Gastroesophageal sphincter (tissue), 3 donors: ENCODE measurements around the gene AKAP6.

Experiments used
- CTCF ChIP-seq, 4 experiments: fragments of 200-600 bp in 2 of 4; fragments of 450-650 bp in 2 of 4; sonication (generic) in 1 of 4; IDR thresholded peaks; one replicate each; pipeline ENCODE4 v1.5.1; 2017 to 2019; ENCODE audit warnings: antibody characterized with exemption in 4 of 4, mild to moderate bottlenecking in 2 of 4, moderate library complexity in 2 of 4
- EP300 ChIP-seq: sonication (generic); formaldehyde crosslinking; IDR thresholded peaks from one replicate; pipeline ENCODE4 v1.6.1; 2017; ENCODE audit warnings: antibody characterized with exemption, mild to moderate bottlenecking
- POLR2A ChIP-seq, 2 donors: fragments of 450-650 bp; IDR thresholded peaks; one replicate each; pipeline ENCODE4 v1.6.1; 2017; ENCODE audit warnings: antibody characterized with exemption in 2 of 2, mild to moderate bottlenecking in 2 of 2, moderate library complexity in 1 of 2
- POLR2AphosphoS5 ChIP-seq: sonication (generic); formaldehyde crosslinking; IDR thresholded peaks from one replicate; pipeline ENCODE4 v1.6.1; 2017; ENCODE audit warnings: antibody characterized with exemption

GRCh38 chr14:32458720-32459119 lies 129.6 kb downstream of the AKAP6 start:
- no peak for TF ChIP-seq CTCF (IDR thresholded peaks at IDR 0.05)
- no peak for TF ChIP-seq POLR2AphosphoS5
- TF ChIP-seq POLR2A (IDR thresholded peaks at IDR 0.05), result no peak
- no peak for TF ChIP-seq EP300
